ENCODE measurements around the gene SLC5A1.
A peak's percentile ranks its signal among the peaks of the same experiment; 100 is the strongest.

Gene SLC5A1

DNA sequence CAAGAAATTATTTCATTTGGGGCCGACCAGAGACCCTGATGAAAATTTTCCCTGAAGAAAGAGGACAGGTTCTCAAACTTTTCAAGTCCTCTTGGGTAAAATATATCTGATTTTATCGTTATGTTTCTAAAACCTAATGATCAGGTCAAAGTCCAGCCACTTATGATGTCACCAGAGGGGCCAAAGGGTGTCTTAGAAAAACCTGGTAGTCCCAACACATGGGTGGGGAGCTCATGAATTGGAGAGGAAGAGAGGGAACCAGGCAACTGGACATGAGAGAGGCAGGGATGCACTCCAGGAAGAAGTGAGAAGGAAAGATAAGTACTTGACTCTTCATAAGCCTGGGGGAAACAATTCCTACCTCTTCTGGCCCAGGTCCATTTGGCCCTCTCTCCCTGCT lies 9.2 kb downstream of the SLC5A1 start:
- no peak for DNase-seq

DNA sequence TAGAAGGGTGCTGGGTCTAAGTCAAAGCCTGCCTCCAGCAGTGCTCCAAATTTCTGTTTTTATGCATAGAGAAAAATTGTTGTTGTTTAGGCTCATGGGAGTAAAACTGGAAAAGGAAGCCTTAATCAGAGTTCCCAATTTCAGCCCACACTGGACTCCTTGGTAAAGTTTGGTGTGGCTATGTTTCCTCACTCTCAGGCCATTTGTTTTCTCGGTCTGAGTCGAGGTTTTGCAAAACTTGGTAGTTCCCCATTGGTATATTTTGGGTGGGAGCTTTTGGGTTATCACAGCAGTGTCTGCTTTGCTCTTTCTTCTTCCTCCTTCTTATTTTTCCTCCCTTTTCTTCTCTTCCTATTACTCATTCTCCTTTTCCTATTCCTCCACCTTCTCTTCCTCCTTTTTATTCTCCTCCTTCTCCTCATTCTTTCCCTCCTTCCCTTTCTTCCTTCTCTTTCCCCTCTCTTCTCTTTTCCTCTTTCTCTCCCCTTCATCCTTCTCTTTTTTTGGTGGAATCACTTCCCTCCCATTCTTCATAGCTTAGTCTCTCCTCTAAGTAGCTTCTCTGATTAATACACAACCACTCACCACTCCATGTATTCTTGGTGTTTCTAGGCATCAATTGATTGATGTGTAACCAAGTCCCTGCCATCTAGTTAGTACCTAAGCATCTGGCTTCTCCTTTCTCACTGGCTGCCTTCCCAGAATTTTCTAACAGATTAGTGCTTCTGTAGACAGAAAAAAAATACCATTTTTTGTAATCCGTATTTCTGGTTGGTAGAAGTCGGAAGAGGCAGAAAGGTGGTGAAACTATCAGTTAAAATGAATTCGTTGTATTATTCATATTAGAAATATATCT lies 10.1 kb downstream of the SLC5A1 start:
- no peak for DNase-seq

DNA sequence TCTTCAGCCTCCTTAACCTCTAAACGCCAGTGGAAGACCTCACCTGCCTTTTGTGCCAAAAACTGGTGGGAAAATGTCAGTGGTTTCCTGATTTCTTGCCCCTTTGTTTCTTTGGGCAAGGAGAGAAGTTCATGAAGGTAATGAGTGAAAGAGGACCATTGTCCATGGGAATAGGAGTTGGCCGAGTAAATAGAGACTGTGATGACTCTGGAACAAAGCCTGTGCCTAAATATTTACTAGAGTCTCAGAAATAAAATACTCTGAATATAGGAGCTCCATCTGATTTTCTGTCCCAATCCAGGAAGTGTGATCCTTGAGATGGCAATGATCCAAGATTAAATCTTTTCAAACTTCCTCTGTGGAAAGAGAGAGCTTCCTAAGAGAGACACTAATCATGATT lies 12.0 kb downstream of the SLC5A1 start:
- no peak for DNase-seq

DNA sequence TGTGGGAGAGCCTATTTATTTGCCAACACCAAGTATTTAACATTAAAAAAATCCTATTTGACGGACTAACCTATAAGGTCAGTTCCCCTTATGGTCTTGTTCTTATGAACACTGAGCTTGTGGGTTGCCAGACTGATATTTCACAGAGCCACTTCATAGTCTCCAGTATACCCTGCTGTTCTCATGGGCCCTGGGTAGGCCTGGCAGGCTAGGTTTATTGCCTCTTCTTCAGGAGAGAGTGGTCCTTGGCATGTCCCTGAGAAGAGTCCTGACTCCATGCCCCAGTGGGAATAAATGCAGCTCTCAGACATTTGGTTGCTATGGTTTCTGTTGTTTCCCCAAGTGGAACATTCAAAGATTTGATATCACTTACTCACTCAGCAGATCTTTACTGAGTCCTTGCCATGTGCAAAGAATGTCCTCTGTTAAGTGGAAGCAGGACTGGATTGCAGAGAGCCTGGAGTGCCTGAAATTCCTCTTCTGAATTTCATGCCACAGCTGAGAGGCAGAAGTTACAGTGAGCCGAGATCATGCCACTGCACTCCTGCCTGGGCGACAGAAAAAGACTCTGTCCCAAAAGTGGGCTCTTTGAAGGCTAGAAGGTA lies 15.7 kb downstream of the SLC5A1 start:
- DNase-seq: no peak

DNA sequence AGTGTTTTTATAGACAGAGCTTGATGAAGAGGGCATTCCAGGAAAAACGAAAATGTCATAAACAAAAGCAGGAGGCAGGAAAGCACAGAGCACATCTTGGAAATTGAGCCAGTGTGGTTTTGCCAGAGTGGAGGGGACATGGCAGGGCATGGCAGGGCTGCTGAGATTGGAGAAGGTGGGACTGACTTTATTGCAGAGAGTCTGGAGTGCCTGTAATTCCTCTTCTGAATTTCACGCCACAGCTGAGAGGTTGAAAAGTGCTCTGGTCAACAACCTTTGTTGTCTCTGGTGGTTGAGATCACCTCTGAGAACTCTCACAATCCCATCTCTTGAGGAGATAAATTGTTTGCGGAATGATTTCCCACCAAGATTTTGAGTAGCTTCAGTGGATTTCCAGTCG lies 16.4 kb downstream of the SLC5A1 start:
- DNase-seq: no peak

DNA sequence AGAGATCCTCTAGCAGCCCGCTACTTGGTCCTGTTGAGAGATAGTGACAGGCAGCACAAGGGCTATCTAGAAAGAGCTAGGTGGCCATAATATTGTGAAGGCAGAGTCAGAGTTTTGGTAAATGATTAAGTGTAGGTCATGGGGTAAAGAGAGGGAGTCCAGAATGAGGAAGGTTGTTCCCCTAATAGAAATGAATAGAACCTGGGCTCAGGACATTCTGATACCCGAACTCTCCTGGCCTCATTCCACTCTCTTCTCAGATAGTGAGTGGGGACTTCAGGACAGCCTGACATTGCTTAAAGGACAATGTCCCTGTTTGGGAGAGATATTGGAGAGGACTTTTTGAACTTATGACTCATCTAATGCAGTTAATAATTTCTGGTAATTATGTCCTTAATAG lies 20.6 kb downstream of the SLC5A1 start:
- no peak for DNase-seq

DNA sequence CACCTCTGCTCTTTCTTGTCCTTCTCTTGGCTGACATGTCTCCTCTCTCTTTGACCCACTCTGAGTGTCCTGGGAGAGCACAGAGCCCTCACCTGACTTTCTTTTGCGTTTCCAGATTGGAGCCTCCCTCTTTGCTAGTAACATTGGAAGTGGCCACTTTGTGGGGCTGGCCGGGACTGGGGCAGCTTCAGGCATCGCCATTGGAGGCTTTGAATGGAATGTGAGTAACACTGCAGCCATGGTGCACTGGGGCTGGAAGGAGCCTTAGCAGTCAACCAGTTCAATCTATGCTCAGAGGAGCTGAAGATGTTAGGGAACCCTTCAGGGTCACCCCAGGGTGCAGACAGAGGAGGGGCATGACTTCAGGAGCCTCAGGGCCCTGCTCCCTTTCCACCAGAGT lies 23.8 kb downstream of the SLC5A1 start:
- DNase-seq: no peak

DNA sequence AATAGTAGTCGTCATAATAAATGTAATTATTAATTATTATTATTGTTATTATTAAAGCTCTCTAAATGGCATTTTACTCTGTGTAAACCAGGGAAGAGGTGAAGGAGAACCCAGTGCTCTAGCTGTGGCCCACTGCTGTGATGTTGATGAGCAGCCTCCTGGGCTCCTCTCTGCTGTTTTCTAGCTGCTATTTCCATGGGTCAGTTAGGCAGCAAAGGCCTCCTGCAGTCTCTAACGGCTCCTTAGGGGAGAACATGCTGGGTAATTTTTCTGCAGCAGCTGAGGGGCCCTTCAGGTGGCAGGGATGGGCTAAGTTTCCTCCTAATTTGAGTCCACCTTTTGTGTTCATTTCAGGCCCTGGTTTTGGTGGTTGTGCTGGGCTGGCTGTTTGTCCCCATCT lies 24.6 kb downstream of the SLC5A1 start:
- no peak for DNase-seq

DNA sequence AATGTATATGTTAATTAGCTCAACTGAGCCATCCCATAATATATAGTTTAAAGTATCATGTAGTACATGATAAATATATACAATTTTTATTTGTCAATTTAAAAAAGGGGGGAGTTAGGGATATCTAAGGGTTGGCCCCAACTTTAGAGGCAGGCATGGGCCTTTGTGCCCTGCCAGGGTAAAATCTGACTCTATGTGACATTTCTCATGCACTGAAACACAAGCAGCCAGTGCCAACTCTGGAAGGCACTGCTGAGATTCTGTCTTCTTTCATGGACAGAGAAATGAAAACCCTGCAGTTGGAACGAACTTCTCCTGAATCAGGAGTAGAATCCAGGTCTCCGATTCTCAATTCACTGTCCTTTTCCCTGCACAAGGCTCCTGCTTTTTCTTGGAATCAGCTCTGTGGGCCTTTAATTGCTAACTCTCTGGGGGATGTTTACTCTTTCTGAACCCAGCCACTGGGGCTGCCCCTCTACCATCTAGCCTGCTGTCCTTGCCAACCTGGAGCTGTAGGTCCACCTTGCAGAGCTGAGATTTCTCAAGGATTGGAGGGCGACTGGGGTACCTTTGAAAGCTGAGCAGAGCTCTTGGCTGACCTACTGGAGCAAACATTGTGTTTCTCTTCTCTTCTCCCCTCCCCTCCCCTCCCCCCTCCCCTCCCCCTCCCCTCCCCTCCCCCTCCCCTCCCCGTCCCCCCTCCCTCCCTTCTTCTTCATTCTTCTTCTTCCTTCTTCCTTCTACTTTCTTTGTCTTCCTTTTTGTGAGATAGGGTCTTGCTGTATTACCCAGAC lies 26.7 kb downstream of the SLC5A1 start:
- DNase-seq: no peak

DNA sequence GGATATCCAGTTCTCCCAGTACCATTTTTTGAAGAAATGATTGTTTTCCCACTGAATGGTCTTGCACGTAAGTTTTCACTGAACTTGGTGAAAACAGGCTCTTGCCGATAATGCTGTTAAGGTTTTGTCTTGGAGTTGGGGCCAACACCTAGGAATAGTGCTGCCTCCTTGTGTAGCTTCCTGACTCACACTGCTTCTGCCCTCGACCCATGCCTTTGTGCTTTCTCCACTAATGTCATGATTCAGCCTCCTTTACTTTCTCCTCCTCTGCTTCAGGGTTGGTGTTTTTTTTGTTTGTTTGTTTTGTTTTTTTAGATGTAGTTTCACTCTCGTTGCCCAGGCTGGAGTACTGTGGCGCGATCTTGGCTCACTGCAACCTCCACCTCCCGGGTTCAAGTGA lies 30.2 kb downstream of the SLC5A1 start:
- no peak for DNase-seq

DNA sequence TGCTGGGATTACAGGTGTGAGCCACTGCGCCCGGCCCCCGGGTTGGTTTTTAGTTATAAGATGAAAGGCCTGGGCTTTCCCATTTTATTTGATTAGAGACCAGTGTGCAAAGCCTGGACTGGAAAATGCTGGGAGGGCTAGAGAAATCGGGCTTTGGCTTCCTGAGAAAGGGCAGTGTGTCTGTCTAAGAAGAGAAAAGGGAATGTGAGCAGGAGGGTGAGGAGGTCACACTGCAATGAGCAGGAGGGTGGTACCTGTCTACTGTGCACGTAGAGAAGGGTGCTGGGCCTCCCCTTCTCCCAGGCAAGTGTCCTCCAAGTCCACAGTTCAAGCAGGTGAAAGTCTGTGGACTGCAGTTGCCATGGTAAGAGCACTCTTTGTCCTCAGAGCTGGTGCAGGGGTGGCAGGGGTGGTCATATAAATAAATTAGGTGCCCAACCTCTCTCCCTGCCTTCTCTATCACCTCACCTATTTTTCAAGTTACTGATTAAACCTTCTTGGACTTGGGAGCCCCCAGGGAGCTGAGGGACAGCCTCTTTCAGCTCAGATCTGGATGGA lies 30.8 kb downstream of the SLC5A1 start:
- no peak for DNase-seq

DNA sequence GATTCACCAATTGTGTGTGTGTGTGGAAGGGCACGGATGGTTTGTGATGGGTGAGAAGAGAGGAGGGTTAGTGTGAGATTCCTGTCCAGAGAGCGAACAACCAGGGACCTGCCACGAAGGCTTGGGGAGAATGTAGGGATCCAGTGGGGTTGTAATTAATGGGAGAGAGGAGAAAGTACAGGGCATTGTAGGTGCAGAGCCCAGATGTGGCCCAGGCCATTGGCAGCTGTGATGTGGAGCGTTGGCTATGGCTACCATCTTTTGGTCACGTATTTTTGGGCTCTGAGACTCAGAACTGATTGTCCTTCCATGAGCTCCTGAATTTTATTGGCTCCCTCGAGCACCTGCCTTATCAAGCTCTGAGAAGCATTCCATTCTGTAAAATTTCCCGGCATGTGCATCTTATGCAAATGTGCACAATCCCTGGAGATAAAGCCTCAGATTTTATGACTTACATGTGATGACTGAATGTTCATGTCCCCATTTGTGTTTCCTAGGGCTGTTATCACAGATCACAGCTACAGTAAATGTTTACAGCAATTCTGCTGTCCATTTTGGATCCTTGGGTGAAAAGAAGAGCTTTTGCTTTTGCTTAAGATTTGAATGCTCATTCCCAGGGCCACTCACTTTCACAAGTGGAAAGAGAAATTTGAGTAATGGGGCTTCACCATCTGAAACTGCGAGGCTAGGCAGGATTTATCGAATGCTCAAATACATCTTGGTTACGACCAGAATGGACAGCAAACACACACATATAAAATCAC lies 33.1 kb downstream of the SLC5A1 start:
- DNase-seq: no peak

DNA sequence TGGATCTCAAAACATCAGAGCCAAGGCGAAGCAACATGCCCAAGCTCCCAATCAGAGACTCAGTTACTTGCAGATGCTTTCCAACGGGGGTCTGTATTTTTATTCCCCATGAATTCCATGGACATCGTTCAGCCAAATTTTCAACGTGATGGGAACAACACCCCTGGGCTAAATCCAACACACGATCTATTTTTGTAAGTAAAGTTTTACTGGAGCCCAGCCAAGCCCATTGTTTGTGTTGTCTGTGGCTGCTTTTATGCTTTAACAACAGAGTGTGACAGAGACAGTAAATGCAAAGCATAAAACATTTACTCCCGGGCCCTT lies 33.7 kb downstream of the SLC5A1 start:
- no peak for DNase-seq

DNA sequence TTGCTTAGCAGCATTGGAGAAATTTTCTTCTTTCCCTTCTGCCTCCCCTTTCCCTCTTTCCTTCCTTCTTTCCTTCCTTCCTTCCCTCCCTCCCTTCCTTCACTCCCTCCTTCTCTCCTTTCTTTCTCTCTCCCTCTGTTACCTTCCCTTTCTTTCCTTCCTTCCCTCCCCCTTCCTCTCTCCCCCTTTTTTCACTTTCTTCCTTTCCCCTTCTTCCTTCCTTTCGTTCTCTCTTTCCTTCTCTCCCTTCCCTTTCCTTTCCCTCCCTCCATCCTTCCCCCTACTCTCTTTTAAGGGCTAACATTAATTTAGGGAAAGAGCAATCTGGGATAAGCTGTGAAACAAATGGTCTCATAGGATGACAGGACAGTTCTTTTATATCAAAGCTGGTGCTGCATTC lies 34.1 kb downstream of the SLC5A1 start:
- no peak for DNase-seq

DNA sequence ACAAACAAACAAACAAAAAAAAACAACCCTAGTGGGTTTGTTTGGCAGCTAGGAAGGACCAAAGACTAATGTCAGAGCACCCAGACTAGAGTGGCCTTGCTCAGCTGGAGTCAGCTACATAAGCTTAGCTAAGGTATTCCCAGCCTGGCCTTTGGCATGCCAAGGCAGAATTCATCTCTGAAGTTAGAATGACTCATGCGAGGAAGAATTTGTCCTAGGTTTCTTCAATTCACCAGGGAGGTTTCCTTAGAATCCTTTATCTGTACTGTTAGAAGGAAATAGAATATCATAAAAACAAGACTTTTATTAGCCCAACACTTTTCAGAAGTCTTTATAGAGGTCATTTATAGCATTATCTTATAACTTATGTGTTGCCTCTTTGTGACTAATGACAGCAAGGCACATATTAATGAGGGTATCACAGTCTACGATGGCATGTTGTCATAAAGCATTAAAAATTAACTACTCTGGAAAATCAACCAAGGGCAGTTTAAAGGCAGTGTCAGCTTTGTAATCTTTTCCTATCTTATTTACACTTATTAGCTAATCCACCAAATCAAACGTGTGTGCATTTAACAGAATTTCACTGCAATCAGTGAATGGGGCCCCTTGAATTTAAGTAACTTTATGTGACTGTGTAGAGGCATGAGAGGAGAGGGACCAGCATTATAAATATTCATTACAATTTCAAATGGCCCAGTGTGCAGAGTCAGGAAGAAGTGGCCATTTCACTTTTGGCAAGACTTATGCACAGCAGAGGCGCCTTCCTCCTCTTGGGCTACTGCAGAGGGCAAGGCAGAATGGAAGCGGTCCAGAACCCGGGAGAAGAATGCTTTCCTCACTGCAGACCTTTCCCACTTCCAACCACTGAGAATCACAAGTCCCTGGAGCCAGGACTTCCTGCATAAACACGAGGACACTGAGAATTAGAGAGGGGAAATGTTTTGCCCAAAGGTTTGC lies 36.3 kb downstream of the SLC5A1 start:
- DNase-seq: no peak

DNA sequence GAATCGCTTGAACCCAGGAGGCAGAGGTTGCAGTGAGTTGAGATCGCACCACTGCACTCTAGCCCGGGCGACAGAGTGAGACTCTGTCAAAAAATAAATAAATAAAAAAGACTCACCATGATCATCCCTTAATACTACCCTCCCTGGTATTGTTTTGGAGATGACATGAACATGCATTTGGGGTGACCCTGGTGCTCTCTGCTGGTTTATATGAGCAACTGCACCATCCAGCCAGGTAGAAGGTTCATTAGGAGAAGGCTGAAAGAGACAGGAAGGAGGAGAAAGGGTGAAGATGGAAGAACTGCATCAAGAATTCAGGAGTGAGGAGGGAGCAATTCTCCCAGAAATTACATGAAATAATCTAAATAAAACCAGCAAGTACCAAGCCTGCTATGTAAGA lies 37.8 kb downstream of the SLC5A1 start:
- peak; percentile 53 for DNase-seq

DNA sequence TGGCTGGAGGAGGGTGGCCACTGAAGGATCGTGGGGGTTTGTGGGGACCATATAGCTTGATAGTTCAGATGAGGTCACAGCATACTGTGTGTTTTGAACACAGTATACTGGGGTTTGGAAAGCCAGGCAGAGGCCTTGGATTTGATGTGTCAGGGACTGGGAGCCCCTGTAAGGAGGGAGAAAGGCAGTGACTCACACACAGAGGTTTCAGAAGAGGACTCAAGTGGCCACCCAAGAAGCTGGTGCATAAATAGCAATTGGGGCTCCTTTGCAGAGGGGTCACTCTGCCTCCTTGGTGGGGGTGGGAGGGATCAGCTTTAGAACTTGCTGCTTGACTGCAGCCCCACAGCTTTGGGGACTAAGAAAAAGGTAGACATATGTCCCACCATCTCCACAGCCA lies 39.3 kb downstream of the SLC5A1 start:
- DNase-seq: no peak

DNA sequence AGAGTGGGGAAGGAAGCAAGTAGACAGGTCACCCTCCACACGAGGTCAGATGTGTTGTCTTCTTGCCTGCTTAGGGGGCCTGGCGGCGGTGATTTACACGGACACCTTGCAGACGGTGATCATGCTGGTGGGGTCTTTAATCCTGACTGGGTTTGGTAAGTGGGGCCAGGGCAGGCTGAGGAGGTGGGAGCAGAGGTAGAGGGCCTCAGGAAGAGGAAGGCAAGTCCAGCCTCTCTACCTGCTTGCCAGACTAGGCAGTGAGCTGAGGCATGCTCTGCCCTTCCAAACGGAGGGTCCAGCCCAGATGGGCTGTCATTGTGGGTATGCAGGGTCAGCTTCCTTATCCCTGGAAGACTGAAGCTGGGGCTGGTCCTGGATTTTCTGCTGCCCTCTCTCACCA lies 39.9 kb downstream of the SLC5A1 start:
- no peak for DNase-seq

DNA sequence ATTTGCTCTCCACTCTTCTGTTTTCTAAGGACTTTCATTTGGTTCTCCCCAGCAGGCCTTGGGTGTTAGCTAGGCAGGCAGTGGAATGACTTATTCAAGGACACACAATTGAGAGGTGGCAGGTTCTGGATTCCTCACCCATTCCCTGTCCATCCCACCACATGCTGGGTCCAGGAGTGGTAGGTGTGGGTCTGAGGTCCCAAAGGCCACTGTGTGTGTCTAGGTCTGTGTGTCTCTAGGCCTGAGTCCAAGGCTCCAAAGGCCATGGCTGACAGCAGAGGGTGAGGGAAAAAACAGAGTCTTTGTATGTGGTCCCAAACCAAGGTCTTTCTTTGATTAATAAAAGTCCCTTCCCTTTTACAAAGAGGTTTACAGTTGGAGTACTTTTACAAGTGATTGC lies 40.8 kb downstream of the SLC5A1 start:
- no peak for DNase-seq

DNA sequence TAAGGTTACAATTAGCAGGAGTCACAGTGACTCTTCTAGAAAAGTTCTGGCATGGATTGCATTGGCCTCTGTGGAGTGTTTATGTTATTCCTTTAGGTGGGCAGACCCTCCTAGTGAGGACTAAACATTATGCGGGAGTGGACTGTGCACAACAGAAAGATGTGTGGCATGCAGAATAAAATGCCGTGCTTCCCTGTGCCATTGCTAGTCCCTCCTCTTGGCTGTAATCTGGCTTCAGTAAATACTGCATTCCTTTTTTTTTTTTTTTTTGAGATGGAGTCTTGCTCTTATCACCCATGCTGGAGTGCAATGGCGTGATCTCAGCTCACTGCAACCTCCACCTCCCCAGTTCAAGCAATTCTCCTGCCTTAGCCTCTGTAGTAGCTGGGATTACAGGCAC lies 45.0 kb downstream of the SLC5A1 start:
- no peak for DNase-seq

DNA sequence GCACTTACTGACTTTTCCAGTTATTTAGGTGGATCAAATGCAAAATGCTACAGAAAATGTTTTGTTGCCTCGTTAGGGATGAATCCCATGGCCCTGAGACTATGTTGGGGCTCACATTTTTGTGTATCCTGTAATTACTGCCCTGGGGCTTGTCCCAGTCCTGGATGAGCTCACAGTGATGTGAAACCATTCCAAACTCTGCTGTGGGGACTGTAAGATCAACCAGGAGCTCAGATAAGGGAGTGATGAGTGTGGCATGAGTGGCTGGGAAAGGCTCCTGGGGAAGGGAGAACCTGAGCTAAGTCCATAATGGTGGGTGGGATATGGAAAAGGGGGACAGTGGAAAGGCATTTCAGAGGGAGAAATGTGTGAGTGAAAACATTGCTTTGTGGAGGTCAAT lies 54.0 kb downstream of the SLC5A1 start:
- no peak for DNase-seq

Data from NCI-H82 (cell line).